Keratinocyte (primary cell): ENCODE measurements around the gene SNCAIP. TPM values are rescaled to one million over a fixed set of nuclear protein-coding genes. Genes with fewer than 3 reads are reported as not detected.

ENCODE experiments used
- DNase-seq: peaks from one replicate; pipeline ENCODE4 v3.0.0-alpha.2; 2011; ENCODE audit warnings: low read depth, missing footprints, low spot score
- FAIRE-seq: peaks from 2 replicates; lab custom pipeline; 2011; peaks lifted over from hg19 to GRCh38; lab: Jason Lieb, UNC
- H2AFZ ChIP-seq: 2 replicates; pipeline ENCODE4 v1.6.0; 2012; ENCODE audit warnings: low read length, control low read depth, inconsistent platforms; ENCODE audit not compliant: control insufficient read depth
- H3K27ac ChIP-seq: 2 replicates; pipeline ENCODE4 v1.5.1; 2011; ENCODE audit warnings: low read length; ENCODE audit not compliant: control insufficient read depth, insufficient read depth
- H3K27me3 ChIP-seq: 3 replicates; pipeline ENCODE4 v1.6.0; 2011; ENCODE audit warnings: low read length; ENCODE audit not compliant: control insufficient read depth, insufficient read depth; ENCODE audit errors: extremely low read depth
- H3K36me3 ChIP-seq, 2 experiments: 2 replicates in 1 of 2; 3 replicates in 1 of 2; pipeline ENCODE4 v1.5.1; 2011; ENCODE audit warnings: low read length in 2 of 2, mild to moderate bottlenecking in 1 of 2; ENCODE audit not compliant: control insufficient read depth in 2 of 2, insufficient read depth in 2 of 2; ENCODE audit errors: extremely low read depth in 1 of 2
- H3K4me1 ChIP-seq: 3 replicates; pipeline ENCODE4 v1.5.1; 2011; ENCODE audit warnings: low read length; ENCODE audit not compliant: control insufficient read depth, insufficient read depth; ENCODE audit errors: extremely low read depth
- H3K4me2 ChIP-seq: 3 replicates; pipeline ENCODE4 v1.6.0; 2011; ENCODE audit warnings: low read depth, low read length; ENCODE audit not compliant: control insufficient read depth, insufficient read depth; ENCODE audit errors: extremely low read depth
- H3K4me3 ChIP-seq, 3 experiments: fragments of 200-600 bp in 1 of 3; sonication (generic) in 1 of 3; 2 replicates in 2 of 3; 3 replicates in 1 of 3; pipeline ENCODE4 v1.5.1; 2011 to 2016; ENCODE audit warnings: low read length in 3 of 3, mild to moderate bottlenecking in 3 of 3, control low read depth in 2 of 3, inconsistent platforms in 1 of 3, low read depth in 1 of 3, mixed read lengths in 1 of 3, mixed run types in 1 of 3, moderate library complexity in 1 of 3; ENCODE audit not compliant: control insufficient read depth in 2 of 3, insufficient read depth in 2 of 3; ENCODE audit errors: extremely low read depth in 1 of 3
- H3K79me2 ChIP-seq: 2 replicates; pipeline ENCODE4 v1.6.0; 2012; ENCODE audit warnings: low read length; ENCODE audit not compliant: control insufficient read depth, insufficient read depth
- H3K9ac ChIP-seq: 3 replicates; pipeline ENCODE4 v1.6.0; 2011; ENCODE audit warnings: low read length; ENCODE audit not compliant: control insufficient read depth, insufficient read depth; ENCODE audit errors: extremely low read depth
- H3K9me1 ChIP-seq: 3 replicates; pipeline ENCODE4 v1.6.0; 2011; ENCODE audit warnings: low read length; ENCODE audit not compliant: control insufficient read depth, insufficient read depth; ENCODE audit errors: extremely low read depth
- H3K9me3 ChIP-seq: 2 replicates; pipeline ENCODE4 v1.5.1; 2012; ENCODE audit warnings: low read depth, low read length; ENCODE audit not compliant: control insufficient read depth
- H4K20me1 ChIP-seq: 3 replicates; pipeline ENCODE4 v1.6.0; 2011; ENCODE audit warnings: low read length; ENCODE audit not compliant: control insufficient read depth, insufficient read depth; ENCODE audit errors: extremely low read depth
- CTCF ChIP-seq, 3 experiments: IDR thresholded peaks in 1 of 3; conservative IDR thresholded peaks in 1 of 3; optimal IDR thresholded peaks in 1 of 3; 2 replicates in 2 of 3; 3 replicates in 1 of 3; pipeline versions ENCODE3 to v1.5.1; 2011; ENCODE audit warnings: low read length in 3 of 3, mild to moderate bottlenecking in 3 of 3, moderate library complexity in 2 of 3, control low read depth in 1 of 3, inconsistent platforms in 1 of 3; ENCODE audit not compliant: insufficient read depth in 2 of 3; ENCODE audit errors: extremely low read depth in 1 of 3
- EZH2 ChIP-seq: IDR thresholded peaks from one replicate; pipeline ENCODE4 v1.6.1; 2012; ENCODE audit warnings: inconsistent platforms, mild to moderate bottlenecking, low read length, moderate library complexity
- dilution Hi-C: fragments of 300-500 bp; cut with MboI; formaldehyde crosslinking; loops from one replicate; pipeline ENCODE4 v1.7.0; 2020; ENCODE audit warnings: low sequenced_read_pairs; ENCODE audit not compliant: extremely low pct_ligation_motif_present
- polyA plus RNA-seq, 5 experiments: library from polyadenylated mRNA; depleted of rRNA in 3 of 5; stranded (reverse) in 3 of 5; stranded (forward) in 1 of 5; unstranded in 1 of 5; fragments of >200 nt; gene quantifications; 1 replicate in 1 of 5; 2 replicates in 3 of 5; 3 replicates in 1 of 5; pipeline versions ENCODE4 v1.2.1 to v1.2.3, GENCODE V29; 2011 to 2012; ENCODE audit warnings: missing spikeins in 2 of 5, low read depth in 1 of 5, low replicate concordance in 1 of 5

SNCAIP gene
- polyA plus RNA-seq, 1 donor (not counting 4 experiments of a cell fraction or from before 2014, with no cell fraction given) = not detected

- H3K27me3 ChIP-seq = no peaks in the 10 kb centered on the region
- dilution Hi-C loops = no loop called here
- H3K4me1 ChIP-seq = no peaks in the 10 kb centered on the region
- no peaks in the 10 kb centered on the region for H3K9me3 ChIP-seq
- no peak for FAIRE-seq
- no peaks in the 10 kb centered on the region for H3K79me2 ChIP-seq
- DNase-seq = no peak
- no peak overlapping the region for H2AFZ ChIP-seq
- no peak overlapping the region for H3K27ac ChIP-seq
- H4K20me1 ChIP-seq = no peaks in the 10 kb centered on the region
- no peaks in the 10 kb centered on the region for H3K9me1 ChIP-seq
- H3K4me2 ChIP-seq = no peak overlapping the region
- H3K9ac ChIP-seq = no peak overlapping the region
- no peaks in the 10 kb centered on the region for H3K36me3 ChIP-seq
- no peak overlapping the region for H3K4me3 ChIP-seq
- TF ChIP-seq CTCF (optimal IDR thresholded peaks at IDR 0.05 in 1 of 3, IDR thresholded peaks at IDR 0.05 in 1 of 3, conservative IDR thresholded peaks at IDR 0.05 in 1 of 3; ENCODE audit: extremely low read depth in 1 of 3, insufficient read depth in 2 of 3, low read length in 3 of 3) = no peak
- no peak for TF ChIP-seq EZH2
These were observed 54.5 kb downstream of the SNCAIP start for GRCh38 chr5:122366501-122366900.

- DNase-seq = no peak
These were observed 55.4 kb downstream of the SNCAIP start for GRCh38 chr5:122367456-122367855.

More at GRCh38 chr5:122367456-122367855, 55.4 kb downstream of the SNCAIP start:
- no peaks in the 10 kb centered on the region for H3K4me1 ChIP-seq
- no peak for FAIRE-seq
- no peaks in the 10 kb centered on the region for H4K20me1 ChIP-seq
- dilution Hi-C loops = no loop called here
- no peaks in the 10 kb centered on the region for H3K36me3 ChIP-seq
- no peaks in the 10 kb centered on the region for H3K27me3 ChIP-seq
- H3K4me3 ChIP-seq = no peak overlapping the region
- H3K4me2 ChIP-seq = no peak overlapping the region
- H3K9me3 ChIP-seq = no peaks in the 10 kb centered on the region
- no peaks in the 10 kb centered on the region for H3K79me2 ChIP-seq
- no peak for TF ChIP-seq EZH2
- TF ChIP-seq CTCF (optimal IDR thresholded peaks at IDR 0.05 in 1 of 3, IDR thresholded peaks at IDR 0.05 in 1 of 3, conservative IDR thresholded peaks at IDR 0.05 in 1 of 3; ENCODE audit: extremely low read depth in 1 of 3, insufficient read depth in 2 of 3, low read length in 3 of 3) = no peak
- H3K27ac ChIP-seq = no peak overlapping the region
- no peak overlapping the region for H3K9ac ChIP-seq
- no peak overlapping the region for H2AFZ ChIP-seq
- H3K9me1 ChIP-seq = no peaks in the 10 kb centered on the region
